Testis (tissue), 2 donors: ENCODE data around the gene NFATC1.

Experiments
- CTCF ChIP-seq, 3 experiments: fragments of 450-650 bp in 2 of 3; fragments of 200-600 bp in 1 of 3; sonication (generic) in 1 of 3; IDR thresholded peaks; one replicate each; pipeline ENCODE4 v1.5.1; 2016 to 2019; ENCODE audit warnings: antibody characterized with exemption in 3 of 3, mild to moderate bottlenecking in 2 of 3, moderate library complexity in 1 of 3
- POLR2A ChIP-seq: fragments of 450-650 bp; IDR thresholded peaks from one replicate; pipeline ENCODE4 v1.6.1; 2017; ENCODE audit warnings: antibody characterized with exemption, mild to moderate bottlenecking, moderate library complexity

GRCh38 chr18:79548986-79549637, 153.4 kb downstream of the NFATC1 start:
- TF ChIP-seq CTCF (IDR thresholded peaks at IDR 0.05) (no peak), POLR2A (no peak)
